HG02943 (cell line): ENCODE measurements around the gene IQCE.
"Not testable (repeated sequence)": the region's sequence is repeated elsewhere in the genome, so short reads cannot be mapped to it uniquely, and the experiment has no call there.

ENCODE experiments used
- ATAC-seq: cut with Tn5 transposase; IDR thresholded peaks from one replicate; pipeline ENCODE4 v1.9.1; 2021; ENCODE audit warnings: mild to moderate bottlenecking, low read depth, moderate library complexity; ENCODE audit not compliant: unreplicated experiment

Gene IQCE

GRCh38 chr7:2598154-2598823 is 39.5 kb downstream of the IQCE start:
- no peak for ATAC-seq

DNA sequence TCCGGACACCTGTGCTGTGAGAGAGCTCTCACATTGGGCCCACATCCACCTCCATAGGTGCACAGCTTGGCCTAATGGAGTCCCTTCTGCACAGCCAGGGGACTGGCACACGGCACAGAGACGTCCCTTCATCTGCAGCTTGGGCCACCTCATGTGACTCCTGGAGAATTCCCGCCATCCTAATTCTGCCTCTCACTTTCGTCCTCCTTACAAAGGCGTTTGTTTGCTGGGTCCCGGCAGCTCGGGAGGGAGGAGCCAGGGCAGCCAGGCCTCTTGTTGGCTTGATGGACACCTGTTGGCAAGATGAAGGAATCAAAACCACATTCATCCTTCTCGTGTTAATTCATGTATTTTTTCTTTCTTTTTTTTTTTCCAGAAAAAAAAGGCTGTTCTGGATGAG is 42.3 kb downstream of the IQCE start:
- no peak for ATAC-seq

GRCh38 chr7:2601907-2602306 is 43.1 kb downstream of the IQCE start:
- ATAC-seq = no peak

DNA sequence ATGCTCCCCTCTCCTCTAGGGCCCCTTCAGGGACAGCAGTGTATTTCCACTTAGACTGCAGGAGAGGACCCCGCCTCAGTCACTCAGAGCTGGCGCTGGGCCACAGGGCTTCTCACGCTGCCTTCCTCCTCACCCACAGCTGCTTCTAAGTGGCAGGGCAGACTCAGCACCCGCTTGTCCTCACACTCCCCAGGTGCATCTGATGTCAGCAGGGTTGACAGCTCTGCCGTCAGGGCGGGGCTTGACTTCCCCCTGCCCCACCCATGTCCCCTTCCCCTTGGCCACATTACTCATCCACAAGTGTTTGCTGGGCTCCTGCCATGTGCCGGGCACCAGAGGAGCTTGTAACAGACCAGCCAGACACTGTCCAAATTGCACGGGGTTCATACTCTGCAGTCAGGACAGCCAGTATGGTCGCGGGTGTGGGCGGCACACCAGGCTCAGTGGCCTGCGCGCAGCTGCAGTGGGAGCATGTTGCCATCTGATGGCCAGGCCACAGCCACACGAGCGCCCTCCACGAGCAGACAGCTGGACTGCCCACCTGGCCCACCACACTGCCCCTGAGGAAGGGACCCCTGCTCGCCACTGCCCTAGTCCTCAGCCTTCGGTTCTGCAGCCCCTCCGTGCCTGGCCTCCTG is 43.7 kb downstream of the IQCE start:
- ATAC-seq = no peak

GRCh38 chr7:2603044-2603965 is 44.5 kb downstream of the IQCE start:
- ATAC-seq = no peak

DNA sequence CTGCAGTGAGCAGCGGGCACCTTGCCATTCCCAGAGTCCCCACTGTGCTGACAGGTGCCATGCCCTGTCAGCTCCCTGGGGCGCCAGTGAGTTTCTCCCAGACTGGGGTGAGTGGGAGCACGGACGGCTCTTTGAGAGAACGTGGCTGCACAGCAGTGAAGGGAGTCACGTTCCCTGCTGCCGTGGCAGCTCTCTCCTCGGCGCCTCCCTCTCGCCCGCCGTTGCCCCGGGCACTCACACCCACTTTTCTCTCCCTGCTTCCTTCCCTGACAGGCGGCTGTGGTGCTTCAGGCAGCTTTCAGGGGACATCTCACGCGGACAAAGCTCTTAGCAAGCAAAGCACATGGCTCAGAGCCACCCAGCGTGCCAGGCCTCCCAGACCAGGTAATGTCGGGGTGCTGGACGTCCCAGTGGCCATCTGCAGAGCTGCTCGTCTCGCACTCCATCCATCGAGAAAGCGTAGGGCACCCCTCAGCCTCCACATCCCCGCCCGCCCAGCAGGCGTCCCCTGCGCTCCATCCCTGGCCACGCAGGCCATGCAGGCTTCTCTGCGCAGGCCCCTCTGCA is 45.9 kb downstream of the IQCE start:
- no peak for ATAC-seq

GRCh38 chr7:2605608-2606538 is 47.1 kb downstream of the IQCE start:
- ATAC-seq = no peak

- ATAC-seq = no peak
These were observed 47.8 kb downstream of the IQCE start for GRCh38 chr7:2606539-2606936.

DNA sequence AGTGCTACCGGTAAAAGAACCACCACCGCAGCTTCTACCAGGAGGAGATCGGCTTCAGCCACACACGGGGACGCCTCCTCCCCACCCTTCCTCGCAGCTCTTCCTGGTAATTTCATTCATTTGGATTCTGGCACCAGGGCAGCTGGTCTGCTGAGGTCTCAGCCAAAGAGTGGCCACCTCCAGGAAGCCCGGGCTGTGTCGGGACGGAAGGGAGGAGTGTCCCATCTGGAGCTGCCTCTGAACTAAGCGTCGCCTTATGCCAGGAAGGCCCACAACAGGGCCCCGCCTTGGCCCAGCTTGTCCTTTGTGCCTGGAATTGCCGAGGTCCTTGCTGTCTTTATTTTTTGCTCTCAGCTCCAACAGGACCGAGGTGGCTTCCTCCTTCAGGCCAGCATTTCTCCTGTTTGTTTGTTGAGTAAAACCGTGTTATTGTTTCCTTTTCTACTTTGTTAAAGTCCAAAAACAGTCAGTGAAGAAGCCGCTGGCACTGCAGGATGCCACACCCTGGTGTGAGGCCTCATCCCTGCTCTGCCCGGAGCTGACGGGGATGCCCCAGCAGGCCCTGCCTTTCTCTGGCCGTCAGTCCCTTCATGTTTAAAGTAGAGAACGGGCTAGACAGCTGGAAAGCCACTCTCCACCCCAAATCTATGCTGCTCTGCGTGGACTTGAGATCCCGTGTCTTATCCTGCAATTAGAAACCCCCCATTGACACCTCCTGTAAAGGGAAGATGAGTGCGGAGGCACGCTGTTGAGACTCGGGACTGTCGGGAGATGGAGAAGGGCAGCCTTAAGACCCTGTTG is 48.5 kb downstream of the IQCE start:
- ATAC-seq = no peak

DNA sequence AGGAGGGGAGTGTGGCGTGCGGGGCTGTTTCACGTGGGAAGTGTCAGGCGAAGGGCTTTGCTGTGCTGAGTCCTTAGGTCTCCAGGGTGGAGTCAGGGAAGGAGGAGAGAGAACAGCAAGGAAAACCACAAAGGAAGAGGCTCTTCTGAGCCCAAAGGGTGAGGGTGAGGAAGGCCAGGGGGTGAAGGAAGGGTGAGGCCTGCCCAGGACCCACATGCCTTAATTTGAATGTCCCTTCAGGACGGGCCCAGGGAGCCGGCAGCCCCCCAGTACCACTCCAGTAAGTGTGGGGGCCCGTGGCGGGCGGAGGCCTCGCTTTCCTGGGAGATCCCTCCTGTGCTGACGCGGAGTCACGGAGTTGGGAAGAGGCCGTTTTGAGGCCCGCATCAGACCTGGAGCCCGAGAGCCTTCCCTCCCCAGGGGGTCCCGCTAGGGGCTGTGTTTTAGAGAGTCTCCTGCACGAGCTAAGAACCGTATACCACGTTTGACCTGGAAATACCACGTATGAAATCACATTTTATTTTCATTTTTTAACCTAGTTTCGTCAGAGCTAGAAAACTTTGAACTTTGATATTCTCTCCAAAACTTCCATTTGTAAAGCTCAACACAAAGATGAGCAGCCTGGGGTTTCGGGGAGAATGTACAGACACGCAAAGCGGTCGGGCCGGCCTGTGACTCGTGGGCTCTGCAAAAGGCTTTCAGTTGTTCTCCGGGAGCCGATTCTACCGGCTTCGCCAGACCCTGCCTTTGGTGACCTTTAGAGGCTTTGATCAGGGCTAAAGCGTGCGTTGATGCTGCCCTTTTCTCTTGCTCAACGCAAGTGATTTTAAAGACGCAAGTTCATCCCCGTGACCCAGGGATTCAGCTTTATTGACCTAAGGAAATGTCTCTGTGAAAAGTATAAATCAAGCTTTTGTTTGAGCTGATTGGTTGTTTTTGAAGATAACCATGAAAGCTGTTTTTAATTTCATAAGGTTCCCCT is 49.4 kb downstream of the IQCE start:
- ATAC-seq = no peak

DNA sequence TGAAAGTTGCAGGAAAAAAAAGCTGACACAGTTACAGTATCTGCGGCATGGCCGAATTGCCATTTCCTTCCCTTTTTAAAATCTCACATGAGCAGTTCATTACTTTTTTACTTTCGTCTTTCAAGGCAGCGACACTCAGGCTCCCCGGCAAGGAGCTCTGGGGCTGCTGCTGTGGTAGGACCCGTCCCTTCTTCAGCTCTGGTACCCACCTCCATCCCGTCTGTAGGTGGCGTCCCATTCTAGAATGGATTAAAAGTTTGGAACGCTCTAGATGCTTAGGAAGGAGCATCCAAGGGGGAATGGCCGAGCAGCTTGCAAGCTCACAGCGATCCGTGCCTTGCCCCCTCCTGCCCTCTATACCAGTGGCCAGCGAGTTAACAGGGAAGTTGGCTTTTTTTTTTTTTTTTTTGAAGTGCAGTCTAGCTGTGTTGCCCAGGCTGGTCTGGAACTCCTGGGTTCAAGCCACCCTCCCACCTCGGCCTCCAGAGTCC is 50.2 kb downstream of the IQCE start:
- peak; percentile 75 for ATAC-seq

- not testable (repeated sequence) for ATAC-seq
These were observed 50.9 kb downstream of the IQCE start for GRCh38 chr7:2609646-2610045.

GRCh38 chr7:2610466-2610865 is 51.7 kb downstream of the IQCE start:
- ATAC-seq = no peak

DNA sequence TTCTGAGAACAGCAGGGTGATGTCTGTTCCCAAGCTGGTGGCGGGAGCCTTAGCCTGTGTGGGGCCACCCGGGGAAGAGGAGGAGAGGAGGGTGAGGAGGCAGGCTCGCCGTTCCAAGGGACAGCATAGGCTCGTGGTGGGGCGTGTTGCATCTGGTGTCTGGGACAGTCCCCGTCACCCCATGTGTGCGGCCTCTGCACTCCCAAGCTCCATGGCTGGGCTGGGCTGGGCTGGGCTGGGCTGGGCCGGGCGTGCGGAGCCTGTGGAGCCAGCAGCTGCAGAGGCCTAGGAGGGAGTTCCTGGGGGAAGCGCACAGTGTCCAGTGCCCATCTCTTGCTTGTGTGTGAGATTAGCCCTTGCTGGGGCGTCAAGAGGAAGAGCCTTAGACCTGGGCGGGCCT is 52.1 kb downstream of the IQCE start:
- no peak for ATAC-seq

GRCh38 chr7:2611401-2611800 is 52.6 kb downstream of the IQCE start:
- no peak for ATAC-seq

DNA sequence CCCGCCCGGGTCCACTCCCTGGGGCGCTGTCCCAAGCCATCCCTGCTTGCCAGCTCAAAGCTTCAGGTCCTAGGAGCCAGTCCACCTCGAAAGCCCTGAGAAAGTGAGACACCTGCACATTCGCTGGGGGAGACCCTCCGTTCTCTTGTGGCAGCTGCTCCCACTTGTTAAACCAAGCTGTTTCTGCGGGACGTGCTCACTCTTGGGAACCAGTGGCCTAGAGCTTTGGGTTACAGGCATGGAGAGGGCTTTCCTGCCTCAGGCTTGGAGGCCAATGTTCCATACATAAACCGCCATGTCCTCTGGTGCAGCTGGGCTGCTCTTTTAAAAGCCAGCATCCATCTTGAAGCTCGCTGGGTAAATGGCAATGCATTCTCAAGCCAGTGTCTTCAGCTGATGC is 53.1 kb downstream of the IQCE start:
- no peak for ATAC-seq

- no peak for ATAC-seq
These were observed 53.8 kb downstream of the IQCE start for GRCh38 chr7:2612445-2613097.
